ENCODE results near the gene ZNF785.

GRCh38 chr16:30567991-30568638 lies 17.4 kb downstream of the ZNF785 start:
- TF ChIP-seq ATF2 (CRISPR knock-in tag; IDR thresholded peaks at IDR 0.05; ENCODE audit: borderline replicate concordance, low read depth), result no peak
- no peak for TF ChIP-seq ZNF425 (CRISPR knock-in tag; conservative IDR thresholded peaks at IDR 0.05)
- TF ChIP-seq USF1 (CRISPR knock-in tag; IDR thresholded peaks at IDR 0.05), result no peak
- TF ChIP-seq ZNF138 (CRISPR knock-in tag; conservative IDR thresholded peaks at IDR 0.05), result no peak
- no peak for TF ChIP-seq CBFB (CRISPR knock-in tag; IDR thresholded peaks at IDR 0.05; ENCODE audit: low read depth)
- no peak for TF ChIP-seq CTCF (IDR thresholded peaks at IDR 0.05)
- TF ChIP-seq ZSCAN18 (CRISPR knock-in tag; IDR thresholded peaks at IDR 0.05), result no peak
- TF ChIP-seq ELF4 (CRISPR knock-in tag; IDR thresholded peaks at IDR 0.05; ENCODE audit: low read depth), result no peak
- TF ChIP-seq ESRRA (CRISPR knock-in tag; IDR thresholded peaks at IDR 0.05; ENCODE audit: borderline replicate concordance), result no peak
- TF ChIP-seq HMGXB4 (CRISPR knock-in tag; IDR thresholded peaks at IDR 0.05), result no peak
- no peak for TF ChIP-seq ZNF263 (CRISPR knock-in tag; IDR thresholded peaks at IDR 0.05; ENCODE audit: low read depth)
- no peak for TF ChIP-seq FOXJ3 (CRISPR knock-in tag; IDR thresholded peaks at IDR 0.05; ENCODE audit: borderline replicate concordance)
